Measurements from ENCODE around the gene LSAMP. TPM values are rescaled to one million over a fixed set of nuclear protein-coding genes. Genes with fewer than 3 reads are reported as not detected.

Gene LSAMP
- polyA plus RNA-seq, 1 of the 3 experiments (the other 2 are of a cell fraction) = 6.6 TPM

DNA sequence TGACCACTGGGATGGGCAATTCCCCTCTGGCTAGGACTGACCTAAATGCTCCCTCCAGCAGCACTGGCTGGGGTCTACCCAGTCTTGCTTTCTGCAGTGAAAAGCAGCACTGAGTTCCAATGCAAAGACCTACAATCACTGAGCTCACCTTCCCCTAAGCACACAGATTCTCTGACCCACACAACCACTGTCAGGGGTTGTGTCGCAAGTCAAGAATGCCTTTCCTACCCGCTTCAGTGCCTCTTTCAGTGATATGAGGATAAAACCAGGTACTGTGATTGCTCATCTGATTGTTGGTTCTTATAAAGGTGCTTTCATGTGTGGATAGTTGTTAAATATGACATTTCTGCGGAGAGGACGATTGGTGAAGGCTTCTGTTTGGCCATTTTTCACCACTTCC lies 476.4 kb downstream of the LSAMP start:
- ChIA-PET POLR2A (no interaction called here), CTCF (no interaction called here)
- H3F3A ChIP-seq (replicated peaks; ENCODE audit: insufficient read depth) = peaks cover 4% of the 10 kb centered on the region
- H3K9me2 ChIP-seq = no peaks in the 10 kb centered on the region
- H3K9ac ChIP-seq = no peak overlapping the region
- TF ChIP-seq NRF1 (IDR thresholded peaks at IDR 0.05; ENCODE audit: low read depth, low read length) (no peak), ELF1 (IDR thresholded peaks at IDR 0.05) (no peak), NFIC (IDR thresholded peaks at IDR 0.05; ENCODE audit: borderline replicate concordance) (no peak), SMC3 (IDR thresholded peaks at IDR 0.05; ENCODE audit: low read depth, low read length) (no peak), RXRA (IDR thresholded peaks at IDR 0.05; ENCODE audit: borderline replicate concordance, low read depth) (no peak), JUND (IDR thresholded peaks at IDR 0.05) (no peak), TAF1 (IDR thresholded peaks at IDR 0.05; ENCODE audit: borderline replicate concordance, low read depth, low read length) (no peak), FOXJ3 (CRISPR knock-in tag; IDR thresholded peaks at IDR 0.05) (no peak), TCF12 (IDR thresholded peaks at IDR 0.05) (no peak), RFX5 (IDR thresholded peaks at IDR 0.05; ENCODE audit: low read length) (no peak), CHD2 (IDR thresholded peaks at IDR 0.05; ENCODE audit: low read length, partially characterized antibody) (no peak)
- TF ChIP-seq, protein P1, sequence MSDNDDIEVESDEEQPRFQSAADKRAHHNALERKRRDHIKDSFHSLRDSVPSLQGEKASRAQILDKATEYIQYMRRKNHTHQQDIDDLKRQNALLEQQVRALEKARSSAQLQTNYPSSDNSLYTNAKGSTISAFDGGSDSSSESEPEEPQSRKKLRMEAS (IDR thresholded peaks at IDR 0.05; ENCODE audit: low read depth) = no peak
- TF ChIP-seq, protein P2, sequence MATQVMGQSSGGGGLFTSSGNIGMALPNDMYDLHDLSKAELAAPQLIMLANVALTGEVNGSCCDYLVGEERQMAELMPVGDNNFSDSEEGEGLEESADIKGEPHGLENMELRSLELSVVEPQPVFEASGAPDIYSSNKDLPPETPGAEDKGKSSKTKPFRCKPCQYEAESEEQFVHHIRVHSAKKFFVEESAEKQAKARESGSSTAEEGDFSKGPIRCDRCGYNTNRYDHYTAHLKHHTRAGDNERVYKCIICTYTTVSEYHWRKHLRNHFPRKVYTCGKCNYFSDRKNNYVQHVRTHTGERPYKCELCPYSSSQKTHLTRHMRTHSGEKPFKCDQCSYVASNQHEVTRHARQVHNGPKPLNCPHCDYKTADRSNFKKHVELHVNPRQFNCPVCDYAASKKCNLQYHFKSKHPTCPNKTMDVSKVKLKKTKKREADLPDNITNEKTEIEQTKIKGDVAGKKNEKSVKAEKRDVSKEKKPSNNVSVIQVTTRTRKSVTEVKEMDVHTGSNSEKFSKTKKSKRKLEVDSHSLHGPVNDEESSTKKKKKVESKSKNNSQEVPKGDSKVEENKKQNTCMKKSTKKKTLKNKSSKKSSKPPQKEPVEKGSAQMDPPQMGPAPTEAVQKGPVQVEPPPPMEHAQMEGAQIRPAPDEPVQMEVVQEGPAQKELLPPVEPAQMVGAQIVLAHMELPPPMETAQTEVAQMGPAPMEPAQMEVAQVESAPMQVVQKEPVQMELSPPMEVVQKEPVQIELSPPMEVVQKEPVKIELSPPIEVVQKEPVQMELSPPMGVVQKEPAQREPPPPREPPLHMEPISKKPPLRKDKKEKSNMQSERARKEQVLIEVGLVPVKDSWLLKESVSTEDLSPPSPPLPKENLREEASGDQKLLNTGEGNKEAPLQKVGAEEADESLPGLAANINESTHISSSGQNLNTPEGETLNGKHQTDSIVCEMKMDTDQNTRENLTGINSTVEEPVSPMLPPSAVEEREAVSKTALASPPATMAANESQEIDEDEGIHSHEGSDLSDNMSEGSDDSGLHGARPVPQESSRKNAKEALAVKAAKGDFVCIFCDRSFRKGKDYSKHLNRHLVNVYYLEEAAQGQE (IDR thresholded peaks at IDR 0.05; ENCODE audit: low read depth, low read length) = no peak
- no peak overlapping the region for H2AFZ ChIP-seq (ENCODE audit: low read depth)
- no peaks in the 10 kb centered on the region for H3K79me2 ChIP-seq (ENCODE audit: insufficient read depth)
- H3K36me3 ChIP-seq (replicated peaks in 1 of 2; ENCODE audit: control insufficient read depth in 1 of 2, insufficient read depth in 2 of 2, low read length in 1 of 2) = no peaks in the 10 kb centered on the region
- DNase-seq = no peak
- 82% methylated on average over 3 of the region's 4 CpGs for WGBS (ENCODE audit: low lambda C conversion rate)
- no peaks in the 10 kb centered on the region for H4K20me1 ChIP-seq (ENCODE audit: insufficient read depth)
- no peak overlapping the region for H3K4me2 ChIP-seq
- H3K27ac ChIP-seq (ENCODE audit: low read depth in 2 of 2, low read length in 1 of 2) = no peak overlapping the region
- H3K4me1 ChIP-seq (ENCODE audit: control insufficient read depth in 1 of 2, insufficient read depth in 2 of 2, low read depth in 1 of 2, low read length in 1 of 2) = no peaks in the 10 kb centered on the region; a peak in 1 of 4 replicates
- no peaks in the 10 kb centered on the region for H3K9me3 ChIP-seq
- no peak overlapping the region for H3K4me3 ChIP-seq (ENCODE audit: low read depth in 2 of 2, low read length in 1 of 2)
- H3K27me3 ChIP-seq (ENCODE audit: insufficient read depth) = no peaks in the 10 kb centered on the region

DNA sequence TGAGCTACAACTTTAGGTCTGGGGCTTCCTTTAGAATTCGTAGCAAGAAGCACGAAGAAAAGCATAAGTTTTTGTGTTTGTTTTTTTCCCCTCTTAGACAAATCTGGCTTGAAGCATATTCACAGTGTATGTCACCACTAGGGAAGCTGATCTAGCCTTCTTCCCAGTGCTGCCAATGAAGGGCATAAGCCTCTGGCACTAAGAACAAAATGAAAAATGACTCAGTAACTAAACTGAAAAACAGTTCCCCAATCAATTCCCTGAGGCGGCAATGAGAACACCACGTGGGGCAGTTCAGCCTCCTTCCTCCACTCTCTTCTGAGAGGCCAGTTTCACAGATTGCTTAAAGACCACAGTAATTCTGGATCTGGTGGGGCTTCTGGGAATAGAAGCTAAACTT lies 483.9 kb downstream of the LSAMP start:
- ChIA-PET CTCF (interaction anchor here (1.0 to 2.0 kb wide), 2 partner anchors 10 to 17 kb away, joined by 6 read pairs; no protein-coding TSS in a partner anchor), POLR2A (no interaction called here)
- Histone ChIP-seq H3K79me2 (ENCODE audit: insufficient read depth) (no peaks in the 10 kb centered on the region), H2AFZ (ENCODE audit: low read depth) (no peak overlapping the region), H3K4me1 (ENCODE audit: control insufficient read depth in 1 of 2, insufficient read depth in 2 of 2, low read depth in 1 of 2, low read length in 1 of 2) (peaks cover 0 to 10% of the 10 kb centered on the region in 2 experiments; a peak in 2 of 4 replicates), H3K4me3 (ENCODE audit: low read depth in 2 of 2, low read length in 1 of 2) (no peak overlapping the region), H3K4me2 (no peak overlapping the region), H3K36me3 (replicated peaks in 1 of 2; ENCODE audit: control insufficient read depth in 1 of 2, insufficient read depth in 2 of 2, low read length in 1 of 2) (no peaks in the 10 kb centered on the region), H3K27ac (ENCODE audit: low read depth in 2 of 2, low read length in 1 of 2) (no peak overlapping the region), H3F3A (replicated peaks; ENCODE audit: insufficient read depth) (peaks cover 4% of the 10 kb centered on the region), H3K9ac (no peak overlapping the region), H4K20me1 (ENCODE audit: insufficient read depth) (no peaks in the 10 kb centered on the region), H3K27me3 (ENCODE audit: insufficient read depth) (no peaks in the 10 kb centered on the region), H3K9me3 (no peaks in the 10 kb centered on the region), H3K9me2 (no peaks in the 10 kb centered on the region)
- 86% methylated on average over 4 of the region's 4 CpGs for WGBS (ENCODE audit: low lambda C conversion rate)
- no peak for DNase-seq
- no peak for TF ChIP-seq NFIC (IDR thresholded peaks at IDR 0.05; ENCODE audit: borderline replicate concordance)

Data from SK-N-SH (cell line).